SH-SY5Y (cell line): ENCODE measurements around the gene CPB2.

Experiments used
- GATA2 ChIP-seq: IDR thresholded peaks from 2 replicates; pipeline ENCODE4 v1.6.1; 2011; ENCODE audit warnings: mild to moderate bottlenecking, low read depth, low read length
- GATA3 ChIP-seq: IDR thresholded peaks from 2 replicates; pipeline ENCODE4 v1.6.1; 2011; ENCODE audit warnings: low read depth, mild to moderate bottlenecking, low read length, moderate library complexity

- no peak for TF ChIP-seq GATA3
- no peak for TF ChIP-seq GATA2
Measured at GRCh38 chr13:46149272-46150133, 44.7 kb upstream of the CPB2 start.
